Uterus (tissue), 2 donors: Measurements from ENCODE around the gene OPCML.

Experiments
- POLR2A ChIP-seq, 2 donors: fragments of 450-650 bp; IDR thresholded peaks; one replicate each; pipeline ENCODE4 v1.6.1; 2016; ENCODE audit warnings: antibody characterized with exemption in 2 of 2, mild to moderate bottlenecking in 1 of 2, moderate library complexity in 1 of 2
- TF ChIP-seq, protein P1 (sequence below), 4 experiments: fragments of 200-600 bp in 2 of 4; fragments of 450-650 bp in 2 of 4; sonication (generic) in 2 of 4; IDR thresholded peaks; one replicate each; pipeline ENCODE4 v1.5.1; 2016 to 2019; ENCODE audit warnings: antibody characterized with exemption in 4 of 4, mild to moderate bottlenecking in 2 of 4, moderate library complexity in 1 of 4

DNA sequence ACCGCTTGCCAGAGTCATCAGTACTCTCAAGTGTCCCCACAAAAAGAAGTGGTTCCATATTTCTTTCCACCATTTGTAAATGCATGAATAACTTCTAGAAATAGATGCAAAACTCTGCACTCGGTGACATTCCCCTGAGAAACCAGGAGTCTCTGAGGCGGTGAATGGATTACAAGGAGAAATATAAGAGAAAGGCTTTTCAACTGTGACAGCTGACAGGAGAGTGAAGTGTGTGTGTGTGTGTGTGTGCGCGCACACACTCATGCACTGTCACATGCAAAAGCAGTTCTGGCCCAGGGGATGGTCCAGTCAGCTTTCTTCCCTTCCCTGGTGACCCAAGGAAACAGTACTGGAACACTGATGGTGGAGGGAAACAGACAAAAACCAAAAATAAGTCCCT, 710.0 kb downstream of the OPCML start:
- TF ChIP-seq POLR2A (IDR thresholded peaks at IDR 0.05) = no peak
- TF ChIP-seq, protein P1, sequence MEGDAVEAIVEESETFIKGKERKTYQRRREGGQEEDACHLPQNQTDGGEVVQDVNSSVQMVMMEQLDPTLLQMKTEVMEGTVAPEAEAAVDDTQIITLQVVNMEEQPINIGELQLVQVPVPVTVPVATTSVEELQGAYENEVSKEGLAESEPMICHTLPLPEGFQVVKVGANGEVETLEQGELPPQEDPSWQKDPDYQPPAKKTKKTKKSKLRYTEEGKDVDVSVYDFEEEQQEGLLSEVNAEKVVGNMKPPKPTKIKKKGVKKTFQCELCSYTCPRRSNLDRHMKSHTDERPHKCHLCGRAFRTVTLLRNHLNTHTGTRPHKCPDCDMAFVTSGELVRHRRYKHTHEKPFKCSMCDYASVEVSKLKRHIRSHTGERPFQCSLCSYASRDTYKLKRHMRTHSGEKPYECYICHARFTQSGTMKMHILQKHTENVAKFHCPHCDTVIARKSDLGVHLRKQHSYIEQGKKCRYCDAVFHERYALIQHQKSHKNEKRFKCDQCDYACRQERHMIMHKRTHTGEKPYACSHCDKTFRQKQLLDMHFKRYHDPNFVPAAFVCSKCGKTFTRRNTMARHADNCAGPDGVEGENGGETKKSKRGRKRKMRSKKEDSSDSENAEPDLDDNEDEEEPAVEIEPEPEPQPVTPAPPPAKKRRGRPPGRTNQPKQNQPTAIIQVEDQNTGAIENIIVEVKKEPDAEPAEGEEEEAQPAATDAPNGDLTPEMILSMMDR (IDR thresholded peaks at IDR 0.05) = no peak
